DND-41 (cell line): ENCODE measurements around the gene ITGB1.

ENCODE experiments used
- ATAC-seq: fragments of 200-7000 bp; cut with Tn5 transposase; 3 replicates; pipeline ENCODE4 v1.9.1; 2021; ENCODE audit warnings: low read depth; ENCODE audit not compliant: insufficient read depth
- DNase-seq: peaks from one replicate; pipeline ENCODE4 v3.0.0-alpha.2; 2020
- H2AFZ ChIP-seq: 2 replicates; pipeline ENCODE4 v1.6.0; 2012; ENCODE audit warnings: low read depth, low read length
- H3K27ac ChIP-seq: 2 replicates; pipeline ENCODE4 v1.5.1; 2012; ENCODE audit warnings: low read length, inconsistent platforms
- H3K27me3 ChIP-seq: fragments of 200-600 bp; sonication (generic); 2 replicates; pipeline ENCODE4 v1.6.0; 2012; ENCODE audit warnings: low read length, mild to moderate bottlenecking, inconsistent platforms; ENCODE audit not compliant: insufficient read depth, poor library complexity
- H3K36me3 ChIP-seq: 2 replicates; pipeline ENCODE4 v1.5.1; 2012; ENCODE audit warnings: low read length, inconsistent platforms; ENCODE audit not compliant: insufficient read depth
- H3K4me1 ChIP-seq: 2 replicates; pipeline ENCODE4 v1.5.1; 2012; ENCODE audit warnings: mild to moderate bottlenecking, low read length; ENCODE audit not compliant: insufficient read depth
- H3K4me2 ChIP-seq: 2 replicates; pipeline ENCODE4 v1.6.0; 2012; ENCODE audit warnings: mild to moderate bottlenecking, moderate library complexity, low read length, inconsistent platforms; ENCODE audit not compliant: insufficient read depth
- H3K4me3 ChIP-seq, 2 experiments: fragments of 200-600 bp in 1 of 2; shearing (Covaris generic) in 1 of 2; 2 replicates each; pipeline ENCODE4 v1.5.1; 2012 to 2016; ENCODE audit warnings: inconsistent platforms in 2 of 2, low read length in 2 of 2, mild to moderate bottlenecking in 2 of 2, low read depth in 1 of 2, moderate library complexity in 1 of 2
- H3K79me2 ChIP-seq: 2 replicates; pipeline ENCODE4 v1.6.0; 2012; ENCODE audit warnings: low read length, inconsistent platforms; ENCODE audit not compliant: insufficient read depth
- H3K9ac ChIP-seq: 2 replicates; pipeline ENCODE4 v1.6.0; 2012; ENCODE audit warnings: low read depth, mild to moderate bottlenecking, inconsistent platforms, low read length, moderate library complexity
- H3K9me3 ChIP-seq: 2 replicates; pipeline ENCODE4 v1.5.1; 2012; ENCODE audit warnings: low read length, moderate library complexity, mild to moderate bottlenecking, inconsistent platforms; ENCODE audit not compliant: insufficient read depth, severe bottlenecking
- H4K20me1 ChIP-seq: 2 replicates; pipeline ENCODE4 v1.6.0; 2012; ENCODE audit warnings: low read length; ENCODE audit not compliant: insufficient read depth
- EZH2 ChIP-seq: IDR thresholded peaks from 3 replicates; pipeline ENCODE4 v1.6.1; 2012; ENCODE audit warnings: borderline replicate concordance, low read depth, mild to moderate bottlenecking, moderate library complexity, low read length, inconsistent platforms; ENCODE audit not compliant: severe bottlenecking
- TF ChIP-seq, protein P1 (sequence below): IDR thresholded peaks from 2 replicates; pipeline ENCODE4 v1.5.1; 2012; ENCODE audit warnings: borderline replicate concordance, low read length, moderate library complexity, mild to moderate bottlenecking; ENCODE audit not compliant: poor library complexity, severe bottlenecking; ENCODE audit errors: extremely low read depth

The ITGB1 gene

DNA sequence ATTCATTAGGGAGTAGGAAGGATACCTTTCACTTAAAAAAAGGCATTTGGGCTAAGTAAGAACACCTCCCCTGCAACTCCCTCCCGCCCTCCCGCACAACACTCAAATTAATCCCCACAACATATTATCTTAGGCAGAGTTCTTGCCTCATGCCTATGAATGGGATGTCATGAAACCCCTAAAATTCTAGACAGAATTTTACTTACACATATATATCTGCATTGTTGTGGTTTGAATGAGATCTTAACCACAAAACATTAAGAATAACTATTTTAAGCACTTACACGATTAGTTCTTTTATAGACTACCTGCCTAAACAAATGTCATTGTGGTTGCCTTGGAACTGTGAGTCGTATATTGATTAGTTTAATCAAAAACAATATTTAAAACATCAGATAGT is 4.5 kb upstream of the ITGB1 start:
- H3K4me3 ChIP-seq, result no peak overlapping the region
- no peaks in the 10 kb centered on the region; the same call in 1 of the 2 replicates for H4K20me1 ChIP-seq
- H2AFZ ChIP-seq, result no peak overlapping the region
- TF ChIP-seq, protein P1, sequence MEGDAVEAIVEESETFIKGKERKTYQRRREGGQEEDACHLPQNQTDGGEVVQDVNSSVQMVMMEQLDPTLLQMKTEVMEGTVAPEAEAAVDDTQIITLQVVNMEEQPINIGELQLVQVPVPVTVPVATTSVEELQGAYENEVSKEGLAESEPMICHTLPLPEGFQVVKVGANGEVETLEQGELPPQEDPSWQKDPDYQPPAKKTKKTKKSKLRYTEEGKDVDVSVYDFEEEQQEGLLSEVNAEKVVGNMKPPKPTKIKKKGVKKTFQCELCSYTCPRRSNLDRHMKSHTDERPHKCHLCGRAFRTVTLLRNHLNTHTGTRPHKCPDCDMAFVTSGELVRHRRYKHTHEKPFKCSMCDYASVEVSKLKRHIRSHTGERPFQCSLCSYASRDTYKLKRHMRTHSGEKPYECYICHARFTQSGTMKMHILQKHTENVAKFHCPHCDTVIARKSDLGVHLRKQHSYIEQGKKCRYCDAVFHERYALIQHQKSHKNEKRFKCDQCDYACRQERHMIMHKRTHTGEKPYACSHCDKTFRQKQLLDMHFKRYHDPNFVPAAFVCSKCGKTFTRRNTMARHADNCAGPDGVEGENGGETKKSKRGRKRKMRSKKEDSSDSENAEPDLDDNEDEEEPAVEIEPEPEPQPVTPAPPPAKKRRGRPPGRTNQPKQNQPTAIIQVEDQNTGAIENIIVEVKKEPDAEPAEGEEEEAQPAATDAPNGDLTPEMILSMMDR, result no peak
- TF ChIP-seq EZH2, result no peak
- no peak for ATAC-seq
- no peak for DNase-seq
- no peaks in the 10 kb centered on the region for H3K9me3 ChIP-seq
- peaks cover 19% of the 10 kb centered on the region for H3K4me1 ChIP-seq
- peaks cover 5% of the 10 kb centered on the region for H3K79me2 ChIP-seq
- H3K27me3 ChIP-seq, result no peaks in the 10 kb centered on the region
- H3K9ac ChIP-seq, result no peak overlapping the region
- H3K27ac ChIP-seq, result no peak overlapping the region
- H3K4me2 ChIP-seq, result no peak overlapping the region
- H3K36me3 ChIP-seq, result no peaks in the 10 kb centered on the region; the same call in 1 of the 2 replicates

DNA sequence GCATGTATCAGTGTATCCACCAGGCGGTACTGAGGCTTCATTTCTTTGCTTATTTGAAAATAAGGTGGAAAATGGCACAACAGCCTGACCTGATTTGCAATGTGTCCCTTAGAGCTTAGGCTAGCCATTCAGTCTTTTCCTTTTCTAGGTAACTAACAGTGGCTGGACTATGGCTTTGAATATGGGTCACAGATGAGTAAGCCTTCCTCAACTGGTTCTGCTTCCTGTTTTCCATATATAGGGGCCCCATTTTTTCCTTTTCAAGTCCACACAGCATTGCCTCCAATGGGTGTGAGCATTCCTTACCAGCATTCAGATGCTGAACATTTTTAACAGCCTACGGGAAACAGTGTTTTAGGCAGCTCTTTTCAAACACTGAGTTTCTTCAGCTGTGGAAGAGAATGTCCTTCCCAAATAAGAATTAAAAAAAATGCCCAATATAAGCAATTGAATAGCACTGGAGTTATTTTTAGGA is 3.9 kb upstream of the ITGB1 start:
- Histone ChIP-seq H2AFZ (no peak overlapping the region), H3K9me3 (no peaks in the 10 kb centered on the region), H3K4me3 (no peak overlapping the region), H3K9ac (no peak overlapping the region), H3K4me1 (peaks cover 21% of the 10 kb centered on the region), H3K27ac (no peak overlapping the region), H3K4me2 (no peak overlapping the region), H3K79me2 (peaks cover 11% of the 10 kb centered on the region), H3K27me3 (no peaks in the 10 kb centered on the region), H3K36me3 (no peaks in the 10 kb centered on the region; the same call in 1 of the 2 replicates), H4K20me1 (no peaks in the 10 kb centered on the region; the same call in 1 of the 2 replicates)
- TF ChIP-seq, protein P1, result no peak
- no peak for TF ChIP-seq EZH2
- DNase-seq, result no peak
- no peak for ATAC-seq

DNA sequence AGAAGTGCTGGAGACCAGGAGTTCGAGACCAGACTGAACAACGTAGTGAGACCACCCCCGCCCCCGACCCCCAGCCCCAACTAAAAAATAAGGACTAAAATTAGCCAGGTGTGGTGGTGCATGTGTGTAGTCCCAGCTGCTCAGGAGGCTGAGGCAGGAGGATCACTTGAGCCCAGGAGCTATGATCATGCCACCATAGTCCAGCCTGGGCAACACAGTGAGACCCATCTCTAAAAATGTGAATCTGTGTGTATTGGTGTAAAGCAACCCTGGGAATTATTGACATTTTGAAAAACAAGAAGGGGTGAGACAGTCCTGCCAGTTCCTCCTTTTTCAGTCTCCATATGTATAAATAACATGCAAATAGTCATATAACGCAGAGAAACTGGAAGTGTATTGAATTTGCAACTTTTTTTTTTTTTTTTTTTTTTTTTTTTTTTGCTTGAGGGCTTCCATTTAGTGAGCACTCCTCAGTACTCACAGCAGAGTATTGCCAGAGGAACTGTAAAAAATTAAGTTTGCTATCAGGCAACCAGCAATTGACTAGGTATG is 3.4 kb upstream of the ITGB1 start:
- ATAC-seq (no peak), DNase-seq (no peak)
- H3K4me3 ChIP-seq, result no peak overlapping the region
- peaks cover 26% of the 10 kb centered on the region for H3K4me1 ChIP-seq
- no peak overlapping the region for H2AFZ ChIP-seq
- no peak overlapping the region for H3K27ac ChIP-seq
- H3K4me2 ChIP-seq, result no peak overlapping the region
- H3K36me3 ChIP-seq, result no peaks in the 10 kb centered on the region; the same call in 1 of the 2 replicates
- no peaks in the 10 kb centered on the region for H3K27me3 ChIP-seq
- no peak overlapping the region for H3K9ac ChIP-seq
- H3K79me2 ChIP-seq, result peaks cover 16% of the 10 kb centered on the region
- H3K9me3 ChIP-seq, result no peaks in the 10 kb centered on the region
- TF ChIP-seq EZH2, result no peak
- TF ChIP-seq, protein P1, result no peak
- peaks cover 2% of the 10 kb centered on the region; the same call in 1 of the 2 replicates for H4K20me1 ChIP-seq

DNA sequence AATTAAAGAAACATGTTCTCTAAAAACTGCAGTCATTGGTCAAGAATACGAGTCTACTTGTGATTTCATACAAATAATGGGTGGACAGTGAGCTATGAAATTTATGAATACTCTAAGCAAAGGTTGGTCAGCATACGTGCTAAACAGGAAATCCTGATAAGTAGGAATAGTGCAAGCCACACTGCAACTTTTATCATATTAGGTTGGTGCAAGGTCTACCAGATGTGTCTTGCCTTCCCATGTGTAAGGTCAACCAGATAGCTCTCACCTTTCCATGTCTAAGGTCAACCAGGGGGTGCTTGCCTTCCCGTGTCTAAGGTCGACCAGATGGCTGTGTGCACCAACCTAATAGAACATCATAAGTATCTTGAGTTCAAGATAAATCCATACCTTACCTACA is 2.0 kb upstream of the ITGB1 start:
- Histone ChIP-seq H3K9ac (no peak overlapping the region), H3K27me3 (no peaks in the 10 kb centered on the region), H3K4me2 (peak overlapping the region; percentile 74; the same call in 1 of the 2 replicates), H3K27ac (no peak overlapping the region), H3K36me3 (no peaks in the 10 kb centered on the region; the same call in 1 of the 2 replicates), H3K4me3 (no peak overlapping the region), H4K20me1 (peaks cover 12% of the 10 kb centered on the region; the same call in 1 of the 2 replicates), H3K79me2 (peaks cover 30% of the 10 kb centered on the region), H3K9me3 (no peaks in the 10 kb centered on the region), H3K4me1 (peaks cover 40% of the 10 kb centered on the region), H2AFZ (no peak overlapping the region)
- TF ChIP-seq, protein P1, result no peak
- ATAC-seq (no peak), DNase-seq (no peak)
